Activated naive CD8-positive, alpha-beta T cell treated with anti-CD3 and anti-CD28 coated beads, Interleukin-2, amount 50 U/mL, for 16 hours (primary cell): ENCODE measurements around the gene DOCK8.

Source experiments
- DNase-seq: peaks from one replicate; pipeline ENCODE4 v3.0.0-alpha.2; 2020; ENCODE audit warnings: low read depth, low spot score

DOCK8 gene

GRCh38 chr9:363274-363612, 148.6 kb downstream of the DOCK8 start:
- DNase-seq: no peak

GRCh38 chr9:365436-365835, 150.8 kb downstream of the DOCK8 start:
- no peak for DNase-seq

GRCh38 chr9:366620-367019, 152.0 kb downstream of the DOCK8 start:
- no peak for DNase-seq

- no peak for DNase-seq
These were observed 155.4 kb downstream of the DOCK8 start for GRCh38 chr9:370086-370485.

- DNase-seq: no peak
These were observed 156.7 kb downstream of the DOCK8 start for GRCh38 chr9:371349-371748.

- DNase-seq: no peak
These were observed 157.5 kb downstream of the DOCK8 start for GRCh38 chr9:372128-372527.

GRCh38 chr9:373759-374206, 159.1 kb downstream of the DOCK8 start:
- no peak for DNase-seq

- no peak for DNase-seq
These were observed 160.1 kb downstream of the DOCK8 start for GRCh38 chr9:374736-375135.

- DNase-seq: no peak
These were observed 161.4 kb downstream of the DOCK8 start for GRCh38 chr9:376115-376514.

GRCh38 chr9:378263-378662, 163.6 kb downstream of the DOCK8 start:
- no peak for DNase-seq

GRCh38 chr9:382383-382782, 167.7 kb downstream of the DOCK8 start:
- DNase-seq: no peak

GRCh38 chr9:385818-386398, 171.2 kb downstream of the DOCK8 start:
- no peak for DNase-seq

- DNase-seq: no peak
These were observed 174.5 kb downstream of the DOCK8 start for GRCh38 chr9:389159-389558.

- no peak for DNase-seq
These were observed 175.1 kb downstream of the DOCK8 start for GRCh38 chr9:389758-390157.

- no peak for DNase-seq
These were observed 177.6 kb downstream of the DOCK8 start for GRCh38 chr9:392077-392804.

GRCh38 chr9:394347-395052, 179.8 kb downstream of the DOCK8 start:
- DNase-seq: no peak

- DNase-seq: no peak
These were observed 181.7 kb downstream of the DOCK8 start for GRCh38 chr9:396396-396795.

- no peak for DNase-seq
These were observed 183.4 kb downstream of the DOCK8 start for GRCh38 chr9:398085-398484.

GRCh38 chr9:401223-401622, 186.6 kb downstream of the DOCK8 start:
- DNase-seq: no peak

- no peak for DNase-seq
These were observed 189.6 kb downstream of the DOCK8 start for GRCh38 chr9:404234-404633.

GRCh38 chr9:405341-405740, 190.7 kb downstream of the DOCK8 start:
- DNase-seq: no peak

GRCh38 chr9:406886-407654, 192.4 kb downstream of the DOCK8 start:
- DNase-seq: no peak
